IMR-90 (cell line): ENCODE measurements around the gene ATP8B4. TPM values are rescaled to one million over a fixed set of nuclear protein-coding genes. Genes with fewer than 3 reads are reported as not detected.

Source experiments
- ATAC-seq: fragments of 200-7000 bp; cut with Tn5 transposase; 2 replicates; pipeline ENCODE4 v1.9.1; 2020; ENCODE audit warnings: low read depth, mild to moderate bottlenecking, moderate library complexity
- BruUV-seq: library from RNA; stranded (reverse); fragments of 400-500 nt; replicated peaks from 2 replicates; lab custom pipeline; 2021; lab: Mats Ljungman, UMichigan
- CTCF ChIA-PET: fragments of 300-600 bp; formaldehyde crosslinking; extraction: SDS; loops from one replicate; lab custom pipeline; 2021; ENCODE audit warnings: antibody characterized with exemption; lab: Yijun Ruan, JAX
- POLR2A ChIA-PET: fragments of 300-600 bp; sonication (Branson Sonifier 250); formaldehyde crosslinking; loops from one replicate; lab custom pipeline; 2022; ENCODE audit warnings: antibody characterized with exemption; ENCODE audit not compliant: unreplicated experiment; lab: Charles Lee
- DNase-seq: peaks from one replicate; pipeline ENCODE4 v3.0.0; 2013
- H2AFZ ChIP-seq: replicated peaks from 2 replicates; pipeline ENCODE3; 2013; ENCODE audit warnings: low read length, mild to moderate bottlenecking; ENCODE audit not compliant: poor library complexity
- H2AK5ac ChIP-seq: 2 replicates; pipeline ENCODE4 v1.6.1; 2013; ENCODE audit warnings: low read depth, low read length, inconsistent platforms
- H2AK9ac ChIP-seq: replicated peaks from 2 replicates; pipeline ENCODE3; 2013; ENCODE audit warnings: mild to moderate bottlenecking, low read depth, low read length, moderate library complexity; ENCODE audit not compliant: poor library complexity
- H2BK120ac ChIP-seq: 2 replicates; pipeline ENCODE4 v1.6.1; 2013; ENCODE audit warnings: low read depth, low read length, inconsistent platforms
- H2BK15ac ChIP-seq: 3 replicates; pipeline ENCODE4 v1.6.1; 2013; ENCODE audit warnings: low read depth, low read length, inconsistent platforms
- H2BK20ac ChIP-seq: 2 replicates; pipeline ENCODE4 v1.6.1; 2013; ENCODE audit warnings: low read depth, mild to moderate bottlenecking, inconsistent platforms, low read length, moderate library complexity
- H2BK5ac ChIP-seq: 2 replicates; pipeline ENCODE4 v1.6.1; 2013; ENCODE audit warnings: mild to moderate bottlenecking, low read depth, low read length, inconsistent platforms; ENCODE audit not compliant: poor library complexity, severe bottlenecking
- H3K14ac ChIP-seq: replicated peaks from 2 replicates; pipeline ENCODE4 v1.6.1; 2013; ENCODE audit warnings: low read depth, low read length, inconsistent platforms
- H3K18ac ChIP-seq: 2 replicates; pipeline ENCODE4 v1.6.1; 2013; ENCODE audit warnings: low read depth, low read length, control low read depth
- H3K23ac ChIP-seq: 2 replicates; pipeline ENCODE4 v1.6.1; 2013; ENCODE audit warnings: low read depth, low read length, inconsistent platforms
- H3K27ac ChIP-seq: 2 replicates; pipeline ENCODE4 v1.5.1; 2013; ENCODE audit warnings: mild to moderate bottlenecking, control low read depth, low read length; ENCODE audit not compliant: insufficient read depth
- H3K27me3 ChIP-seq: 2 replicates; pipeline ENCODE4 v1.6.1; 2013; ENCODE audit warnings: low read length; ENCODE audit not compliant: control insufficient read depth, insufficient read depth
- H3K36me3 ChIP-seq: 2 replicates; pipeline ENCODE4 v1.6.1; 2013; ENCODE audit warnings: low read length, mixed read lengths; ENCODE audit not compliant: control insufficient read depth, insufficient read depth
- H3K4ac ChIP-seq: 2 replicates; pipeline ENCODE4 v1.6.1; 2013; ENCODE audit warnings: low read depth, low read length, inconsistent platforms
- H3K4me1 ChIP-seq: 2 replicates; pipeline ENCODE4 v1.6.1; 2013; ENCODE audit warnings: low read length, mixed read lengths; ENCODE audit not compliant: control insufficient read depth, insufficient read depth
- H3K4me2 ChIP-seq: 2 replicates; pipeline ENCODE4 v1.6.1; 2013; ENCODE audit warnings: low read depth, mild to moderate bottlenecking, control low read depth, low read length, moderate library complexity
- H3K4me3 ChIP-seq: 2 replicates; pipeline ENCODE4 v1.5.1; 2013; ENCODE audit warnings: low read depth, mild to moderate bottlenecking, control low read depth, low read length, moderate library complexity; ENCODE audit not compliant: insufficient read depth
- H3K56ac ChIP-seq: 2 replicates; pipeline ENCODE4 v1.6.1; 2013; ENCODE audit warnings: low read length, inconsistent platforms; ENCODE audit not compliant: insufficient read depth; ENCODE audit errors: extremely low read depth
- H3K79me1 ChIP-seq, 2 experiments: 2 replicates each; pipeline ENCODE4 v1.6.1; 2013; ENCODE audit warnings: low read length in 2 of 2, inconsistent platforms in 1 of 2, low read depth in 1 of 2
- H3K9ac ChIP-seq: 2 replicates; pipeline ENCODE4 v1.6.1; 2013; ENCODE audit warnings: low read depth, low read length, control low read depth
- H3K9me1 ChIP-seq: 2 replicates; pipeline ENCODE4 v1.6.1; 2013; ENCODE audit warnings: low read length, inconsistent platforms; ENCODE audit not compliant: insufficient read depth
- H3K9me3 ChIP-seq: 2 replicates; pipeline ENCODE4 v1.6.1; 2013; ENCODE audit warnings: low read length; ENCODE audit not compliant: control insufficient read depth, insufficient read depth
- H4K20me1 ChIP-seq: 2 replicates; pipeline ENCODE4 v1.6.1; 2013; ENCODE audit warnings: low read length, inconsistent platforms; ENCODE audit not compliant: insufficient read depth
- H4K5ac ChIP-seq: 2 replicates; pipeline ENCODE4 v1.6.1; 2013; ENCODE audit warnings: mild to moderate bottlenecking, low read depth, low read length, control low read depth
- H4K8ac ChIP-seq, 2 experiments: 2 replicates each; pipeline ENCODE4 v1.6.1; 2013; ENCODE audit warnings: low read depth in 2 of 2, low read length in 2 of 2, control low read depth in 1 of 2, inconsistent platforms in 1 of 2
- H4K91ac ChIP-seq: 2 replicates; pipeline ENCODE4 v1.6.1; 2013; ENCODE audit warnings: low read depth, low read length, inconsistent platforms; ENCODE audit not compliant: insufficient read depth
- BHLHE40 ChIP-seq: fragments of 150-350 bp; IDR thresholded peaks from 2 replicates; pipeline ENCODE4 v1.6.1; 2016; ENCODE audit warnings: mild to moderate bottlenecking, low read depth, low read length
- CEBPB ChIP-seq: IDR thresholded peaks from 2 replicates; pipeline ENCODE4 v1.6.1; 2012; ENCODE audit warnings: low read depth, low read length, improper control_type of control experiment
- CHD1 ChIP-seq: IDR thresholded peaks from 2 replicates; pipeline ENCODE4 v1.6.1; 2012; ENCODE audit warnings: low read depth, low read length, improper control_type of control experiment
- CTCF ChIP-seq: conservative IDR thresholded peaks from 2 replicates; pipeline ENCODE4 v1.5.1; 2012; ENCODE audit warnings: mild to moderate bottlenecking, low read depth, low read length, improper control_type of control experiment
- ELK1 ChIP-seq: fragments of 150-350 bp; IDR thresholded peaks from 2 replicates; pipeline ENCODE4 v1.6.1; 2016; ENCODE audit warnings: low read depth, mild to moderate bottlenecking, low read length, moderate library complexity, borderline replicate concordance
- FOS ChIP-seq: fragments of 150-350 bp; IDR thresholded peaks from 2 replicates; pipeline ENCODE4 v1.6.1; 2016; ENCODE audit warnings: low read depth, low read length
- MAFK ChIP-seq: IDR thresholded peaks from 2 replicates; pipeline ENCODE4 v1.6.1; 2012; ENCODE audit warnings: low read depth, low read length, improper control_type of control experiment
- MAZ ChIP-seq: IDR thresholded peaks from 2 replicates; pipeline ENCODE4 v1.6.1; 2012; ENCODE audit warnings: low read depth, mild to moderate bottlenecking, low read length, improper control_type of control experiment, moderate library complexity, borderline replicate concordance
- MXI1 ChIP-seq: IDR thresholded peaks from 2 replicates; pipeline ENCODE4 v1.6.1; 2012; ENCODE audit warnings: low read depth, mild to moderate bottlenecking, low read length, moderate library complexity, borderline replicate concordance
- NFE2L2 ChIP-seq: fragments of 150-350 bp; IDR thresholded peaks from 2 replicates; pipeline ENCODE4 v1.6.1; 2016; ENCODE audit warnings: low read depth, mild to moderate bottlenecking, low read length
- POLR2A ChIP-seq: IDR thresholded peaks from 2 replicates; pipeline ENCODE4 v1.6.1; 2012; ENCODE audit warnings: mild to moderate bottlenecking, low read depth, low read length
- RAD21 ChIP-seq: IDR thresholded peaks from 2 replicates; pipeline ENCODE4 v1.6.1; 2012; ENCODE audit warnings: low read length, improper control_type of control experiment
- RCOR1 ChIP-seq: IDR thresholded peaks from 2 replicates; pipeline ENCODE4 v1.6.1; 2012; ENCODE audit warnings: mild to moderate bottlenecking, low read length, improper control_type of control experiment; ENCODE audit not compliant: insufficient replicate concordance
- RFX5 ChIP-seq: IDR thresholded peaks from 2 replicates; pipeline ENCODE4 v1.8.0; 2012; ENCODE audit warnings: low read depth, mild to moderate bottlenecking, low read length, moderate library complexity
- SMC3 ChIP-seq: fragments of 150-350 bp; IDR thresholded peaks from 2 replicates; pipeline ENCODE4 v1.6.1; 2016; ENCODE audit warnings: low read depth, mild to moderate bottlenecking, antibody characterized with exemption, low read length, moderate library complexity
- USF2 ChIP-seq: fragments of 150-350 bp; IDR thresholded peaks from 2 replicates; pipeline ENCODE4 v1.6.1; 2017; ENCODE audit warnings: mild to moderate bottlenecking, antibody characterized with exemption, low read length, low read depth
- WGBS, 2 experiments: methylation state at CpG; one replicate each; pipeline versions ENCODE4 v1.1.5 to v1.1.7; 2013; ENCODE audit warnings: missing lambda C conversion rate in 2 of 2; ENCODE audit not compliant: insufficient read length in 1 of 2; ENCODE audit errors: extremely low coverage in 2 of 2; 5-methylcytosine and 5-hydroxymethylcytosine counted together
- dilution Hi-C: fragments of 300-500 bp; cut with HindIII; formaldehyde crosslinking; loops from one replicate; pipeline ENCODE4 v1.14.3; 2018; ENCODE audit warnings: low sequenced_read_pairs; ENCODE audit not compliant: unreplicated experiment
- in situ Hi-C: fragments of 300-500 bp; cut with MboI; formaldehyde crosslinking; loops from 3 replicates; pipeline ENCODE4 v1.14.3; 2019; ENCODE audit warnings: low sequenced_read_pairs, inconsistent platforms, mixed read lengths
- intact Hi-C: fragments of 100-400 bp; cut with micrococcal nuclease; formaldehyde crosslinking; loops from 2 replicates; pipeline ENCODE4 v1.10.0; 2022
- polyA plus RNA-seq, 3 experiments: library from polyadenylated mRNA; depleted of rRNA; stranded (reverse); fragments of >200 nt; gene quantifications; 2 replicates each; pipeline ENCODE4 v1.2.3, GENCODE V29; 2012; ENCODE audit warnings: low replicate concordance in 1 of 3
- total RNA-seq: library from RNA; depleted of rRNA; stranded (reverse); fragments of >200 nt; gene quantifications from 2 replicates; pipeline ENCODE4 v1.2.3, GENCODE V29; 2012

ATP8B4 gene
- total and polyA plus RNA-seq, 2 of the 4 experiments (the other 2 are of a cell fraction), result 0.12 to 0.54 TPM

- Histone ChIP-seq H3K4ac (no peak overlapping the region), H2AK5ac (no peak overlapping the region), H3K56ac (no peak overlapping the region), H3K14ac (no peak overlapping the region), H3K9me3 (peaks cover 12% of the 10 kb centered on the region), H4K8ac (no peak overlapping the region), H3K9me1 (0 out of 2 replicates have a peak, but pooled peaks cover 3% of the 10 kb centered on the region), H3K18ac (no peak overlapping the region), H3K9ac (no peak overlapping the region), H4K91ac (no peak overlapping the region), H3K27me3 (no peaks in the 10 kb centered on the region), H3K4me2 (no peak overlapping the region), H2BK20ac (no peak overlapping the region), H2BK5ac (no peak overlapping the region), H3K27ac (no peak overlapping the region), H2BK15ac (no peak overlapping the region), H3K23ac (no peak overlapping the region), H3K36me3 (no peaks in the 10 kb centered on the region), H2AFZ (no peak overlapping the region), H3K4me3 (no peak overlapping the region), H3K79me1 (no peaks in the 10 kb centered on the region), H2AK9ac (no peak overlapping the region), H4K20me1 (no peaks in the 10 kb centered on the region), H3K4me1 (peaks cover 4% of the 10 kb centered on the region), H2BK120ac (no peak overlapping the region), H4K5ac (no peak overlapping the region)
- TF ChIP-seq FOS (no peak), MAZ (no peak), NFE2L2 (no peak), MXI1 (no peak), SMC3 (no peak), CHD1 (no peak), CTCF (no peak), CEBPB (no peak), RCOR1 (no peak), POLR2A (no peak), MAFK (no peak), RAD21 (no peak), ELK1 (no peak), RFX5 (no peak), BHLHE40 (no peak), USF2 (no peak)
- ChIA-PET POLR2A (no interaction called here), CTCF (no interaction called here)
- in situ Hi-C loops (no loop called here), intact Hi-C loops (no loop called here), dilution Hi-C loops (no loop called here)
- DNase-seq, result no peak
- 80% methylated on average over 1 of the region's 4 CpGs; no CpG with 5 or more reads in 1 of the 2 experiments for WGBS, 2 experiments
- BruUV-seq, result no TSS peak
- ATAC-seq, result no peak
Observed at GRCh38 chr15:49842031-49842730, 276.9 kb downstream of the ATP8B4 start.
